Fibroblast of peridontal ligament (primary cell): ENCODE results near the gene C16orf96.
"Not testable (repeated sequence)": the region's sequence is repeated elsewhere in the genome, so short reads cannot be mapped to it uniquely, and the experiment has no call there.

Source experiments
- DNase-seq: peaks from one replicate; pipeline ENCODE4 v3.0.0-alpha.2; 2010; ENCODE audit errors: extremely low read depth

Gene C16orf96

GRCh38 chr16:4564661-4565267 is 8.6 kb downstream of the C16orf96 start:
- DNase-seq: no peak

GRCh38 chr16:4566144-4566543 is 10.0 kb downstream of the C16orf96 start:
- no peak for DNase-seq

- no peak for DNase-seq
Measured at GRCh38 chr16:4570086-4570485, 13.9 kb downstream of the C16orf96 start.

- no peak for DNase-seq
Measured at GRCh38 chr16:4570688-4571321, 14.7 kb downstream of the C16orf96 start.

- DNase-seq: no peak
Measured at GRCh38 chr16:4572715-4573114, 16.6 kb downstream of the C16orf96 start.

GRCh38 chr16:4573926-4574325 is 17.8 kb downstream of the C16orf96 start:
- not testable (repeated sequence) for DNase-seq

GRCh38 chr16:4574919-4575705 is 19.0 kb downstream of the C16orf96 start:
- DNase-seq: no peak

GRCh38 chr16:4576008-4576407 is 19.9 kb downstream of the C16orf96 start:
- no peak for DNase-seq

GRCh38 chr16:4578961-4579530 is 22.9 kb downstream of the C16orf96 start:
- no peak for DNase-seq

- no peak for DNase-seq
Measured at GRCh38 chr16:4580250-4580649, 24.1 kb downstream of the C16orf96 start.

- no peak for DNase-seq
Measured at GRCh38 chr16:4583906-4584305, 27.8 kb downstream of the C16orf96 start.

GRCh38 chr16:4586291-4586690 is 30.2 kb downstream of the C16orf96 start:
- DNase-seq: no peak

GRCh38 chr16:4588386-4588785 is 32.2 kb downstream of the C16orf96 start:
- DNase-seq: no peak

- no peak for DNase-seq
Measured at GRCh38 chr16:4588961-4589360, 32.8 kb downstream of the C16orf96 start.

- no peak for DNase-seq
Measured at GRCh38 chr16:4591191-4591590, 35.1 kb downstream of the C16orf96 start.

- no peak for DNase-seq
Measured at GRCh38 chr16:4591706-4592470, 35.7 kb downstream of the C16orf96 start.

GRCh38 chr16:4593086-4593485 is 36.9 kb downstream of the C16orf96 start:
- DNase-seq: no peak

- no peak for DNase-seq
Measured at GRCh38 chr16:4594433-4595410, 38.6 kb downstream of the C16orf96 start.

GRCh38 chr16:4597174-4597573 is 41.0 kb downstream of the C16orf96 start:
- no peak for DNase-seq

- no peak for DNase-seq
Measured at GRCh38 chr16:4599037-4599436, 42.9 kb downstream of the C16orf96 start.

GRCh38 chr16:4599545-4599944 is 43.4 kb downstream of the C16orf96 start:
- no peak for DNase-seq
